Liver (tissue), 9 donors: Measurements from ENCODE around the gene CFAP77. TPM values are rescaled to one million over a fixed set of nuclear protein-coding genes. Genes with fewer than 3 reads are reported as not detected.

Experiments used
- DNase-seq: peaks from one replicate; pipeline ENCODE4 v3.0.0-alpha.2; 2017; ENCODE audit warnings: low spot score
- H3K27ac ChIP-seq, 2 donors: one replicate each; pipeline ENCODE4 v1.7.0; 2013; ENCODE audit warnings: inconsistent platforms in 2 of 2, low read length in 2 of 2, control low read depth in 1 of 2, low read depth in 1 of 2, mild to moderate bottlenecking in 1 of 2
- H3K27me3 ChIP-seq, 4 donors: one replicate each; pipeline versions ENCODE4 v1.6.1 to v1.7.0; 2013; ENCODE audit warnings: low read length in 3 of 4, inconsistent platforms in 1 of 4, mild to moderate bottlenecking in 1 of 4, moderate library complexity in 1 of 4; ENCODE audit not compliant: control insufficient read depth in 4 of 4, insufficient read depth in 4 of 4
- H3K36me3 ChIP-seq, 4 donors: one replicate each; pipeline versions ENCODE4 v1.6.1 to v1.7.0; 2013; ENCODE audit warnings: low read length in 3 of 4, mild to moderate bottlenecking in 3 of 4, low read depth in 1 of 4, moderate library complexity in 1 of 4; ENCODE audit not compliant: control insufficient read depth in 4 of 4, insufficient read depth in 3 of 4
- H3K4me1 ChIP-seq, 4 donors: one replicate each; pipeline versions ENCODE4 v1.6.1 to v1.7.0; 2013; ENCODE audit warnings: low read length in 3 of 4, mild to moderate bottlenecking in 3 of 4, moderate library complexity in 1 of 4; ENCODE audit not compliant: control insufficient read depth in 4 of 4, insufficient read depth in 4 of 4
- H3K4me3 ChIP-seq, 3 donors: one replicate each; pipeline versions ENCODE4 v1.6.1 to v1.7.0; 2013; ENCODE audit warnings: low read length in 3 of 3, control low read depth in 1 of 3, low read depth in 1 of 3, mild to moderate bottlenecking in 1 of 3
- H3K9ac ChIP-seq, 2 donors: one replicate each; pipeline ENCODE4 v1.7.0; 2013; ENCODE audit warnings: low read length in 2 of 2, mild to moderate bottlenecking in 2 of 2, moderate library complexity in 2 of 2, control low read depth in 1 of 2, low read depth in 1 of 2
- H3K9me3 ChIP-seq, 4 donors: one replicate each; pipeline versions ENCODE4 v1.6.1 to v1.7.0; 2013; ENCODE audit warnings: low read length in 3 of 4; ENCODE audit not compliant: control insufficient read depth in 4 of 4
- EGR1 ChIP-seq, 2 donors: IDR thresholded peaks; 2 replicates each; pipeline ENCODE4 v1.6.1; 2016 to 2018; ENCODE audit warnings: antibody characterized with exemption in 2 of 2, low read depth in 2 of 2
- FOXA1 ChIP-seq: IDR thresholded peaks from 2 replicates; pipeline ENCODE4 v1.6.1; 2016; ENCODE audit warnings: antibody characterized with exemption
- FOXA2 ChIP-seq: IDR thresholded peaks from 2 replicates; pipeline ENCODE4 v1.6.1; 2016; ENCODE audit warnings: antibody characterized with exemption
- GABPA ChIP-seq, 2 donors: IDR thresholded peaks in 1 of 2; conservative IDR thresholded peaks in 1 of 2; 2 replicates each; pipeline ENCODE4 v1.6.1; 2016; ENCODE audit warnings: antibody characterized with exemption in 2 of 2, mild to moderate bottlenecking in 1 of 2, moderate library complexity in 1 of 2
- HNF4A ChIP-seq, 2 donors: conservative IDR thresholded peaks; 2 replicates each; pipeline ENCODE4 v1.6.1; 2016; ENCODE audit warnings: antibody characterized with exemption in 2 of 2, mild to moderate bottlenecking in 2 of 2
- HNF4G ChIP-seq: IDR thresholded peaks from 2 replicates; pipeline ENCODE4 v1.6.1; 2016; ENCODE audit warnings: antibody characterized with exemption
- NR2F2 ChIP-seq: IDR thresholded peaks from 2 replicates; pipeline ENCODE4 v1.6.1; 2016; ENCODE audit warnings: antibody characterized with exemption
- RAD21 ChIP-seq, 2 donors: IDR thresholded peaks; 2 replicates each; pipeline ENCODE4 v1.6.1; 2016; ENCODE audit warnings: antibody characterized with exemption in 2 of 2, mild to moderate bottlenecking in 2 of 2
- RXRA ChIP-seq, 2 donors: IDR thresholded peaks; 2 replicates each; pipeline ENCODE4 v1.6.1; 2017 to 2018; ENCODE audit warnings: antibody characterized with exemption in 2 of 2, mild to moderate bottlenecking in 1 of 2
- SP1 ChIP-seq: IDR thresholded peaks from 2 replicates; pipeline ENCODE4 v1.6.1; 2018; ENCODE audit warnings: antibody characterized with exemption, mild to moderate bottlenecking
- TAF1 ChIP-seq: conservative IDR thresholded peaks from 2 replicates; pipeline ENCODE4 v1.6.1; 2016; ENCODE audit warnings: antibody characterized with exemption, mild to moderate bottlenecking
- YY1 ChIP-seq: IDR thresholded peaks from 2 replicates; pipeline ENCODE4 v1.6.1; 2016; ENCODE audit warnings: antibody characterized with exemption, mild to moderate bottlenecking
- WGBS: extraction: QIAGEN DNeasy Blood & Tissue Kit; methylation state at CpG from one replicate; pipeline ENCODE4 v1.1.7; 2013; 5-methylcytosine and 5-hydroxymethylcytosine counted together
- polyA plus RNA-seq, 2 donors: library from polyadenylated mRNA; stranded (reverse) in 1 of 2; unstranded in 1 of 2; fragments of 200-250 nt in 1 of 2; fragments of >200 nt in 1 of 2; fragmentation: Nextera tagmentation in 1 of 2; extraction: Ambion mirVana in 1 of 2; gene quantifications; one replicate each; pipeline versions ENCODE4 v1.2.1 to v1.2.3, GENCODE V29; 2013 to 2015
- total RNA-seq, 2 donors: library from RNA; depleted of rRNA; stranded (reverse); fragments of >200 nt; gene quantifications; one replicate each; pipeline ENCODE4 v1.2.3, GENCODE V29; 2014
- TF ChIP-seq, protein P1 (sequence below): fragments of 150-350 bp; IDR thresholded peaks from 2 replicates; pipeline ENCODE4 v1.5.1; 2017; ENCODE audit warnings: improper control_type of control experiment, low read depth, low read length; ENCODE audit not compliant: missing input control
- TF ChIP-seq, protein P2 (sequence below): IDR thresholded peaks from 2 replicates; pipeline ENCODE4 v1.6.1; 2016; ENCODE audit warnings: antibody characterized with exemption
- TF ChIP-seq, protein P3 (sequence below): IDR thresholded peaks from 2 replicates; pipeline ENCODE4 v1.6.1; 2016; ENCODE audit warnings: antibody characterized with exemption
- donor health status: healthy.
- donor health status: healthy.
- donor health status: healthy.
- donor health status: healthy.
- donor health status: healthy.

CFAP77 gene
- total and polyA plus RNA-seq, 4 donors = not detected

DNA sequence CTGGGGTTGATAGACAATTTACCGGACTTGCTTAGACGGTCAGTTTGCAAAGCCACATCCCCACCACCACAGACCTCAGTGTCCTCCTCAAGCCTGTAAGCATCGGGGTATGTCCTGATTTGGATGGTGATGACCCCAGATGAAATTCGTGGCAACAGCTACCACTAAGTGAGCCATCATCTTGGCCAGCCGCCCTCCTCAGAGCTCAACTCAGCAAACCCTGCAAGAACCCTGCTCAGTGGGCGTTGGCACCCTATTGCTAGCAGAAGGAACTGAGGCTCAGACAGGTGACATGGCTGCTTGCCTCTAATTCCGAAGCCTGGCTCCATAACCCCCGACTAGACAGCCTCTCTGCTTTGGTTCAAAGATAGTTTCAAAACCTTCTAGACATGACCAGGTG is 131.0 kb downstream of the CFAP77 start:
- no peak for DNase-seq
- no peaks in the 10 kb centered on the region for H3K36me3 ChIP-seq
- H3K9ac ChIP-seq = no peak overlapping the region
- no peaks in the 10 kb centered on the region for H3K4me1 ChIP-seq
- TF ChIP-seq SP1 (no peak), RXRA (IDR thresholded peaks at IDR 0.05) (no peak), HNF4A (conservative IDR thresholded peaks at IDR 0.05) (no peak), NR2F2 (no peak), GABPA (IDR thresholded peaks at IDR 0.05 in 1 of 2, conservative IDR thresholded peaks at IDR 0.05 in 1 of 2) (no peak), FOXA2 (no peak), YY1 (no peak)
- TF ChIP-seq, protein P1, sequence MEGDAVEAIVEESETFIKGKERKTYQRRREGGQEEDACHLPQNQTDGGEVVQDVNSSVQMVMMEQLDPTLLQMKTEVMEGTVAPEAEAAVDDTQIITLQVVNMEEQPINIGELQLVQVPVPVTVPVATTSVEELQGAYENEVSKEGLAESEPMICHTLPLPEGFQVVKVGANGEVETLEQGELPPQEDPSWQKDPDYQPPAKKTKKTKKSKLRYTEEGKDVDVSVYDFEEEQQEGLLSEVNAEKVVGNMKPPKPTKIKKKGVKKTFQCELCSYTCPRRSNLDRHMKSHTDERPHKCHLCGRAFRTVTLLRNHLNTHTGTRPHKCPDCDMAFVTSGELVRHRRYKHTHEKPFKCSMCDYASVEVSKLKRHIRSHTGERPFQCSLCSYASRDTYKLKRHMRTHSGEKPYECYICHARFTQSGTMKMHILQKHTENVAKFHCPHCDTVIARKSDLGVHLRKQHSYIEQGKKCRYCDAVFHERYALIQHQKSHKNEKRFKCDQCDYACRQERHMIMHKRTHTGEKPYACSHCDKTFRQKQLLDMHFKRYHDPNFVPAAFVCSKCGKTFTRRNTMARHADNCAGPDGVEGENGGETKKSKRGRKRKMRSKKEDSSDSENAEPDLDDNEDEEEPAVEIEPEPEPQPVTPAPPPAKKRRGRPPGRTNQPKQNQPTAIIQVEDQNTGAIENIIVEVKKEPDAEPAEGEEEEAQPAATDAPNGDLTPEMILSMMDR = no peak
- no peak overlapping the region for H3K27ac ChIP-seq
- no peak overlapping the region for H3K4me3 ChIP-seq
- no peaks in the 10 kb centered on the region for H3K27me3 ChIP-seq
- WGBS = 86% methylated on average over 8 of the region's 8 CpGs
- H3K9me3 ChIP-seq = no peaks in the 10 kb centered on the region

DNA sequence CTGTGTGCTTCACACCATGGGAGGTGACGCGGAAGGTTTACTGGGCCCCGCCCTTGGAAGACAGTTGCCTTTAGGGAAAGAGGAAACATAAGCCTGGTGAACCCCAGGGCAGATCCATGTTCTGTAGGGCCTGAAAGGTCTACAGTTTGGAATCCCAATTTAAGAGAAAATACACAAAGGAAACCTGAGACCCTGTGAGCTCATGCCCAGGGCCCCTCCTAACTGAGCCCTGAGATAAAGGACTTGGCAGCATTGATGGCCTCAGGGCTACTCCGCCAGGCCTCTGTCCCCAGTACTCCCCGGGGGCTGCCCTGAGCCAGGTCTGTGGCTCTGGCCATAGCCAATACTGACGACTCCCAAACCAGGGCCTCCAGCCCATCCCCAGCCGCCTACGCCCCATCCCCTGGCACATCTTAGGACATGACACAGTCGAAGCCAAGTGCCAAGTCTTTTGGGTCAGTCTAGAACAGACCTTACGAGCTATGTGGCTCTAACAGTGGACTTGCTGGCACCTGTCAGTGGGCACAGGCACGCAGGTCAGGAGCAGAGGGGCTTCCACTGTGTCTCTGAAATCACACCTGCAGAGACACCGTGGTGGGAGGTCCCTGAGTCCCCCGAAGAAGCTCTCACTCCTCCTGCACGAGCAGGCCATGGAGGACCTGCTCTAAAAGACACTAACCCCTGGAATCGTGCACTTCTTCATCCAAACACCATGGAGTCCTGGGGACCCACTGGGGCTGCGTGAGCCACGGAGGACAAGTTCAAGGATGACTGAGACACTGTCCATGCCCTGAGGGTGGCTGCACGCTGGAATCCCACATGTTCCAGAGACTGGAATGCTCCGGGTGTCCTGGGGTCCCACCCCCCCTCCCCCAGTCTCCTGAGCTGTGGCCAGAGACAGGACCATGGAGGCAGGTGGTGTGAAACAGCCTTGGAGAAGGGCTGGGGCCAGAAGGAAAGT is 132.1 kb downstream of the CFAP77 start:
- Histone ChIP-seq H3K9ac (no peak overlapping the region), H3K27me3 (peaks cover 0 to 2% (median 0%) of the 10 kb centered on the region in 4 donors), H3K4me3 (no peak overlapping the region), H3K4me1 (peaks cover 0 to 5% (median 0%) of the 10 kb centered on the region in 4 donors), H3K36me3 (no peaks in the 10 kb centered on the region), H3K9me3 (no peaks in the 10 kb centered on the region), H3K27ac (no peak overlapping the region)
- 83% methylated on average over 19 of the region's 19 CpGs for WGBS
- TF ChIP-seq GABPA (IDR thresholded peaks at IDR 0.05 in 1 of 2, conservative IDR thresholded peaks at IDR 0.05 in 1 of 2) = no peak
- TF ChIP-seq TAF1 = no peak
- TF ChIP-seq SP1 = no peak
- TF ChIP-seq HNF4A (conservative IDR thresholded peaks at IDR 0.05) = no peak
- TF ChIP-seq, protein P2, sequence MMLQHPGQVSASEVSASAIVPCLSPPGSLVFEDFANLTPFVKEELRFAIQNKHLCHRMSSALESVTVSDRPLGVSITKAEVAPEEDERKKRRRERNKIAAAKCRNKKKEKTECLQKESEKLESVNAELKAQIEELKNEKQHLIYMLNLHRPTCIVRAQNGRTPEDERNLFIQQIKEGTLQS = no peak
- TF ChIP-seq HNF4G = no peak
- no peak for TF ChIP-seq FOXA2
- no peak for TF ChIP-seq FOXA1
- no peak for TF ChIP-seq RAD21 (IDR thresholded peaks at IDR 0.05)
- no peak for TF ChIP-seq EGR1 (IDR thresholded peaks at IDR 0.05; ENCODE audit: low read depth in 2 of 2)
- TF ChIP-seq, protein P3, sequence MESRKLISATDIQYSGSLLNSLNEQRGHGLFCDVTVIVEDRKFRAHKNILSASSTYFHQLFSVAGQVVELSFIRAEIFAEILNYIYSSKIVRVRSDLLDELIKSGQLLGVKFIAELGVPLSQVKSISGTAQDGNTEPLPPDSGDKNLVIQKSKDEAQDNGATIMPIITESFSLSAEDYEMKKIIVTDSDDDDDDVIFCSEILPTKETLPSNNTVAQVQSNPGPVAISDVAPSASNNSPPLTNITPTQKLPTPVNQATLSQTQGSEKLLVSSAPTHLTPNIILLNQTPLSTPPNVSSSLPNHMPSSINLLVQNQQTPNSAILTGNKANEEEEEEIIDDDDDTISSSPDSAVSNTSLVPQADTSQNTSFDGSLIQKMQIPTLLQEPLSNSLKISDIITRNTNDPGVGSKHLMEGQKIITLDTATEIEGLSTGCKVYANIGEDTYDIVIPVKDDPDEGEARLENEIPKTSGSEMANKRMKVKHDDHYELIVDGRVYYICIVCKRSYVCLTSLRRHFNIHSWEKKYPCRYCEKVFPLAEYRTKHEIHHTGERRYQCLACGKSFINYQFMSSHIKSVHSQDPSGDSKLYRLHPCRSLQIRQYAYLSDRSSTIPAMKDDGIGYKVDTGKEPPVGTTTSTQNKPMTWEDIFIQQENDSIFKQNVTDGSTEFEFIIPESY = no peak
- DNase-seq = no peak
